Sigmoid colon (tissue), 4 donors: ENCODE measurements around the gene CYCS.

ENCODE experiments used
- CTCF ChIP-seq, 4 experiments: fragments of 450-650 bp in 3 of 4; fragments of 200-600 bp in 1 of 4; IDR thresholded peaks; one replicate each; pipeline ENCODE4 v1.5.1; 2016 to 2019; ENCODE audit warnings: antibody characterized with exemption in 4 of 4, mild to moderate bottlenecking in 3 of 4, moderate library complexity in 2 of 4
- EP300 ChIP-seq, 4 donors: sonication (generic); formaldehyde crosslinking; IDR thresholded peaks; one replicate each; pipeline ENCODE4 v1.6.1; 2017; ENCODE audit warnings: antibody characterized with exemption in 4 of 4
- POLR2A ChIP-seq, 2 donors: fragments of 450-650 bp; IDR thresholded peaks; one replicate each; pipeline ENCODE4 v1.6.1; 2016; ENCODE audit warnings: antibody characterized with exemption in 2 of 2, mild to moderate bottlenecking in 2 of 2, moderate library complexity in 2 of 2

- TF ChIP-seq EP300 (IDR thresholded peaks at IDR 0.05), result no peak
- TF ChIP-seq CTCF (IDR thresholded peaks at IDR 0.05), result no peak
- TF ChIP-seq POLR2A (IDR thresholded peaks at IDR 0.05), result no peak
Observed at GRCh38 chr7:25139536-25139935, 14.5 kb upstream of the CYCS start.
